Colon (tissue), 2 donors: ENCODE measurements around the gene AREL1.

ENCODE experiments used
- FAIRE-seq: peaks from 2 replicates; lab custom pipeline; 2012; peaks lifted over from hg19 to GRCh38; lab: Jason Lieb, UNC
- donor health status: control.
- donor health status: control.

AREL1 gene

DNA sequence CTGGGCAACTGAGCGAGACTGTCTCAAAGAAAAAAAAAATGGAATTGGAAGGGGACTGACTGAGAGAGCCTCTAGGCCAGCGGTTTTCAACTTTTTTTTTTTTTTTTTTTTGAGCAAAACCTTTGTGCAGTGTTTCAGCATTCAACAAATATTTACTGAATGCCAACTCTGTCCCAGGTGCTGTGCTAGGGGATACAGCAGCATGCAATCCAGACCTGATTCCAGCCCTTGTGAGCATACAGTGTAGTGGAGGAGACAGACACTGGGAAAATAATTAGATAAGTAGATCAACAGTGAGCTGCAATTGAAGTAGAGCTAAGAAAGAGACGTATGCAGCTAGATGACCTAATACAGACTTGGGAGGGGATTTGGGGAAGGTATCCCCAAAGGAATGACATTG lies 77.0 kb downstream of the AREL1 start:
- no peak for FAIRE-seq

DNA sequence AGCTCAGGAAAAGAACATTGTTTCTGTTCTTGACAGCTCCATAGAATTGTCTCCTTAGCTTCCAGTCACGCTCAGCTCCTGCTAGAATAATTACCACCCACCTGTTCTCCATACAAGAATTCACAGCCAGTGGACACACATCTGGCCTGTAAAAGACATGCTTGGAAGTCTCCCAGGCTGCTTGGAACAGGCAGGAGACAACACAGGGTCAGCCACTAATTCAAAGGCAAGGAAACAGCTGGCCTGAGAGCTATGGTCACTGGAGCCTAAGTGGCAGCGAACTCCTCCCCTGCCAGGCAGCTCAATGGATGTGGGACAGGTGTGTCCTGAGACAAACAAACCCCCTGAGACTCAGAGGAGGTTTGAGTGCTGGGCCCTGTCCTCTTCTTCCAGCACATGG lies 77.9 kb downstream of the AREL1 start:
- FAIRE-seq, result no peak

- no peak for FAIRE-seq
Measured at GRCh38 chr14:74634481-74634880, 78.4 kb downstream of the AREL1 start.

- no peak for FAIRE-seq
Measured at GRCh38 chr14:74630881-74631690, 81.8 kb downstream of the AREL1 start.

DNA sequence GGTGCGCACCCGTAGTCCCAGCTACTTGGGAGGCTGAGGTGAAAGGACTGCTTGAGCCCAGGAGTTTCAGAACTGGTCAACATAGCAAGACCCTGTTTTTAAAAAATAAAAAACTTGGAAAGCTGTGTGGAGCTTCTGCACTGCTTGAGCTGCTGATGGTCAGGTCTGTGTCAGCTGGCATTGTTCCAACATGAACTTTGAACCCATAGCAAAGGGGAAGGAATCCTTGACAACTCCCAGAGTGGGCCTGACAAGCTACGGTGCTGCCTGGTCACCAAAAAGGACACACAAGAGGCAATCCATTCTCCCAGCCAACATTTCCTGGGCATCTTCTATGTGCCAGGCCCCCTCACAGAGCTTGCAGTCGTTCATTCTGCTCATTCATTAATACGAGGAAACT lies 84.5 kb downstream of the AREL1 start:
- FAIRE-seq, result no peak

- FAIRE-seq, result no peak
Measured at GRCh38 chr14:74627076-74627475, 85.8 kb downstream of the AREL1 start.

GRCh38 chr14:74622257-74622656 lies 90.6 kb downstream of the AREL1 start:
- no peak for FAIRE-seq

GRCh38 chr14:74621556-74621955 lies 91.3 kb downstream of the AREL1 start:
- FAIRE-seq, result no peak

- no peak for FAIRE-seq
Measured at GRCh38 chr14:74620923-74621322, 92.0 kb downstream of the AREL1 start.

- no peak for FAIRE-seq
Measured at GRCh38 chr14:74620497-74620921, 92.4 kb downstream of the AREL1 start.

- no peak for FAIRE-seq
Measured at GRCh38 chr14:74619672-74620131, 93.2 kb downstream of the AREL1 start.

GRCh38 chr14:74618078-74618952 lies 94.6 kb downstream of the AREL1 start:
- FAIRE-seq, result no peak

DNA sequence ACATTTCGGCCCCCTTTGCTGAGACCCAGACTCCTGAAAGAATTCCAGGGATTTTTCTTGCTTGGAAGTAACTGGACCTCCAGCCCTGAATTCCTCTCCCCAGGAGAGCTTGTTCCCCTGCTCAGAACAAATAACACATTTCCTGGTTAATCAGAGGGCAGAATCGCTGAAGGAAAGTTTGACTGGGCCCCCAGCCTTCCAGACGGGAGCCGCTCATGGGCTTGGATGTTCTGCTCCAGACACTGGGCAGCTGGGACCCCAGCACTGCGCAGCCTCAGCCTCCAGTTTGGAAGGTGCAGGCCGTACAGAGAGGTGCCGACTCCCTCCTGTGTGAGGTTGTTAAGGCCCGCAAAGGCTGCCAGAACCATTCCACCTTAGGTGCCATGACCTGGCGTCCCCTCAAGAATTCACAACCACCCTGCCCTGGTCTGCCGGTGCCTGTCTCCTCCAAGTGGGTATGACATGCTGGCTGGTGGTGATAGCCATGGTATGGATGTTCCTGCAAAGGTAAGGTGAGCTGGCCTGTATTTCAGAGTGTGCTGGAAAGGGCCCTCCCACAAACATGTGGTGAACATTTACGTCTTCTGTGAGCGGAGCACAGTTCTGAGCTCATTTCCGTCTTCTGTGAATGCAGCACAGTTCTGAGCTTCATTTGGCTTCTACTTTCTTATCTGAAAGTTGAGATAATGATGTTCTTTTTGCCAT lies 95.7 kb downstream of the AREL1 start:
- no peak for FAIRE-seq

- no peak for FAIRE-seq
Measured at GRCh38 chr14:74616507-74616906, 96.4 kb downstream of the AREL1 start.

GRCh38 chr14:74615735-74616134 lies 97.1 kb downstream of the AREL1 start:
- FAIRE-seq, result no peak

GRCh38 chr14:74614508-74615495 lies 98.1 kb downstream of the AREL1 start:
- FAIRE-seq, result no peak

DNA sequence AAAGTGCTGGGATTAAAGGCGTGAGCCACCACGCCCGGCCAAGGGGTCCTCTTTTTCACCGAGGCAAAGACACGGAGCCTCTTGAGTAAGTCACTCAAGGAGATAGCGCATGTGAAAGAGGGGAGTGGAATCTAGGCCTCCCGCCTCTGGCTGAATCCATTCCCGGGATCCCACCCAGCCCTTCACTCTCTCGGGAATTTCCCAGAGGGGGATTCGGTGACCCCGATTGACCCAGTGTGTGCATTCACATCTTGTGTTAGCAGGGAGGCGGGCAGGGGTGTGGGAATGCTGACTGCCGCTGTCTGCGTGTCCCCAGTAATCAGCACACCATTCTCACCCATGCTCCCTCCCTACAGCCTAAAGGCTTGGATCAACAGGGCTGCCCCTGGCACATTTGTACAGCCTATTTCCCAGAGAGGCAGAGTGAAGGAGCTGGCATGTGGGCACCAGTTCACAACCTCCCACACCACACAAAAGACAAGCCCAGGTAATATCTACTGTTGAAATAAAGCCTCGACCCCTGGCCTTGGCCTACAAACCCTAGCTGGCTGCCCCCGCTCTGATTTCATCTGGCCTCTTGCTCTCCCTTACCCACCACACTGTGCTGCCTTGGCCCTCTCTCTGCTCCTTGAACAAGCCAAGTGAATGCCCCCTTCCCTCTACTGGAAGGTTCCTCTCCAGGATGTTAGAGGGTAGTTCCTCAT lies 99.5 kb downstream of the AREL1 start:
- FAIRE-seq, result no peak

DNA sequence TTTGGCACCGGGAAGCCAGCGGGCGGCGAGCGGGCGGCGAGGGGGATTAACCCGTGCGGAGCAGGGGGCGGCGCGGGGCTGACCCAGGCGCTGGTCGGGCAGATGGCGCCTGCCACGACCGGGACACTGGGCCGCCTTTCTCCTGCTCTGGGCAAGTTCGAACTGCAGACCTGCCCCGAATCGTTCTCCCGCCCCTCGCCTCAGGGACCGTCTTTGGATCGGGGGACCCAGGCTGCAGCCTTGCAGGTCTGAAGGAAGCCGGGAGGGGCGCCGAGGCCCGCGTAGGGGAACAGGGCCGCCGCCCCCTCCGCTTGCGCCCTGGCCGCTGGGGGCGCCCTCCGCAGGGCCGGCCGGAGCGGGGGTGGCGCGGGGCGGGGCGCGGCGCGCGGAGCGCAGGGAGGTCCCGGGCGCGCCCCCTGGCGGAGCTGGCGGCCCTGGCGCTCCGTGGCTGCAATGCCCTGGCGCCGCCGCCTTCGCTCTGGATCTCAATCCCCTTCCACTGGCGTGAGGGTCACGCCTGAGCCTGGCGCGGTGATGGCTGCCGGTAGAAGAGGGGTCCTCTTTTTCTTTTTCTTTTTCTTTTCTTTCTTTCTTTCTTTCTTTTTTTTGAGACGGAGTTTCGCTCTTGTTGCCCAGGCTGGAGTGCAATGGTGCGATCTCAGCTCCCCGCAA lies 100.4 kb downstream of the AREL1 start:
- no peak for FAIRE-seq

DNA sequence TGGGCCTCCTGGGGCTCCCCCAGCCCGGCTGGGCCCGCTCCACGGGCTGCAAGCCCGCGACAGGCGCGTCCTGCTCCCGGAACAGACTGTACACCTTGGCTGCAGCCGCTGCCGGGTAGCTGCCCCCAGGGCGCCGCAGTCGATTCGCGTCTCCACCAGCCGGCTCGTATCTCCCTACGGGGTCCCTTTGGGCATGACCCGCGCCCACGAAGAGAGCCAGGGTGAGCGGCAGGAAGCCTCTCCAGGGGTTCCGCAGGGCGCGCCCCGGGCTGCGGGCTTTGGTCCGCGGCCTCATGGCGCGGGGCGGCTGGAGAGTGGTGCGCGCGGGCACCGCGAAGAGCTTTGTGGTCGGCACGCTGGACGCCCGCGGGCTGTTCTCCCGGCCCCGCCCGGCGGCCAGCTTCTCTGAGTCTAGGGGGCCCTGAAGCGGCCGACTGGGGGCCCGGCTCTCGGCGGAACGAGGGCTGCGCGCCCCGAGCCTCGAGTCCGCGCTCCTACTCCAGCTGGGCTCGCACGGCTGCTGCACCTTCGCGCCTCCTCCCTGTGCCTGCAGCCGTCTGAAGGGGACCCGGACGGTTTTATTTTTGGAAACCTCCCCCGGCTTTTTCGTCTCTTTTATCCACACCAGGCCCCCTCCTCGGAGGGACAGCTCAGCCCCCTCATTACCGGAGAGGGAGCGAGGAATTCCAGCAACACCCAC lies 101.1 kb downstream of the AREL1 start, which contains the start of gene LTBP2:
Gene LTBP2 (minus strand): TSS at position 588 of the 700 bp plus-strand sequence. CDS start 293 bp downstream, at position 295.
- no peak for FAIRE-seq
